ENCODE results near the gene GAK.

Gene GAK

GRCh38 chr4:876780-877179, 55.3 kb downstream of the GAK start:
- TF ChIP-seq CTCF (IDR thresholded peaks at IDR 0.05; ENCODE audit: extremely low read depth, insufficient read depth, missing control alignments) = peak; percentile 40
- in situ Hi-C loops (cut with MboI; ENCODE audit: low pct_unique_long_range_greater_than_20kb, low sequenced_read_pairs, unreplicated experiment) = no loop called here
- DNase-seq (ENCODE audit: low spot score) = no peak

- in situ Hi-C loops (cut with MboI; ENCODE audit: low pct_unique_long_range_greater_than_20kb, low sequenced_read_pairs, unreplicated experiment) = no loop called here
- no peak for DNase-seq (ENCODE audit: low spot score)
- no peak for TF ChIP-seq CTCF (IDR thresholded peaks at IDR 0.05; ENCODE audit: extremely low read depth, insufficient read depth, missing control alignments)
These were observed 56.2 kb downstream of the GAK start for GRCh38 chr4:875818-876423.

- in situ Hi-C loops (cut with MboI; ENCODE audit: low pct_unique_long_range_greater_than_20kb, low sequenced_read_pairs, unreplicated experiment) = no loop called here
- TF ChIP-seq CTCF (IDR thresholded peaks at IDR 0.05; ENCODE audit: extremely low read depth, insufficient read depth, missing control alignments) = no peak
- DNase-seq (ENCODE audit: low spot score) = no peak
These were observed 56.9 kb downstream of the GAK start for GRCh38 chr4:874971-875817.

- in situ Hi-C loops (cut with MboI; ENCODE audit: low pct_unique_long_range_greater_than_20kb, low sequenced_read_pairs, unreplicated experiment) = no loop called here
- DNase-seq (ENCODE audit: low spot score) = no peak
- TF ChIP-seq CTCF (IDR thresholded peaks at IDR 0.05; ENCODE audit: extremely low read depth, insufficient read depth, missing control alignments) = no peak
These were observed 58.1 kb downstream of the GAK start for GRCh38 chr4:874056-874455.

GRCh38 chr4:872241-872981, 59.7 kb downstream of the GAK start:
- TF ChIP-seq CTCF (IDR thresholded peaks at IDR 0.05; ENCODE audit: extremely low read depth, insufficient read depth, missing control alignments) = no peak
- in situ Hi-C loops (cut with MboI; ENCODE audit: low pct_unique_long_range_greater_than_20kb, low sequenced_read_pairs, unreplicated experiment) = no loop called here
- DNase-seq (ENCODE audit: low spot score) = no peak

GRCh38 chr4:871484-871883, 60.6 kb downstream of the GAK start:
- in situ Hi-C loops (cut with MboI; ENCODE audit: low pct_unique_long_range_greater_than_20kb, low sequenced_read_pairs, unreplicated experiment) = no loop called here
- DNase-seq (ENCODE audit: low spot score) = no peak
- no peak for TF ChIP-seq CTCF (IDR thresholded peaks at IDR 0.05; ENCODE audit: extremely low read depth, insufficient read depth, missing control alignments)

All from GM13977 (cell line).